ENCODE data around the gene SPDYA.

Gene SPDYA

DNA sequence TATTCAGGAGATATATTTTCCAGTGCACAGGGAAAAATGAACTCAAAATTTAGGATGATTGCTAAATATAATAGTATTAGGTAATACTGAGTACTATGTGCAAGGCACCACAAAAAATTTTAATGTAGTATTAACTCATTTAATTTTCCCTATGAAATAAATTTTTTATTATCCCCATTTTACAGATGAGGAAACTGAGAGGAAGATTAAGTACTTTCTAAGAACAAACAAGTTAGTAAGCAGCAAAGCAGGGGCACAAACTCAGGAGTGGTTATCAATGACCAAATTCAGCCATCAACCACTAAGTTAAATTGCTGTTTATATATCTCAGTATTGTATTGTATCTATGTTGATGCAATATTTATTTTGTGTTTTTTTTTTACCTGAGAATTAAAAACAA, 14.2 kb downstream of the SPDYA start:
- DNase-seq (ENCODE audit: low spot score), result no peak

GRCh38 chr2:28828382-28828781, 17.7 kb downstream of the SPDYA start:
- DNase-seq (ENCODE audit: low spot score), result no peak

DNA sequence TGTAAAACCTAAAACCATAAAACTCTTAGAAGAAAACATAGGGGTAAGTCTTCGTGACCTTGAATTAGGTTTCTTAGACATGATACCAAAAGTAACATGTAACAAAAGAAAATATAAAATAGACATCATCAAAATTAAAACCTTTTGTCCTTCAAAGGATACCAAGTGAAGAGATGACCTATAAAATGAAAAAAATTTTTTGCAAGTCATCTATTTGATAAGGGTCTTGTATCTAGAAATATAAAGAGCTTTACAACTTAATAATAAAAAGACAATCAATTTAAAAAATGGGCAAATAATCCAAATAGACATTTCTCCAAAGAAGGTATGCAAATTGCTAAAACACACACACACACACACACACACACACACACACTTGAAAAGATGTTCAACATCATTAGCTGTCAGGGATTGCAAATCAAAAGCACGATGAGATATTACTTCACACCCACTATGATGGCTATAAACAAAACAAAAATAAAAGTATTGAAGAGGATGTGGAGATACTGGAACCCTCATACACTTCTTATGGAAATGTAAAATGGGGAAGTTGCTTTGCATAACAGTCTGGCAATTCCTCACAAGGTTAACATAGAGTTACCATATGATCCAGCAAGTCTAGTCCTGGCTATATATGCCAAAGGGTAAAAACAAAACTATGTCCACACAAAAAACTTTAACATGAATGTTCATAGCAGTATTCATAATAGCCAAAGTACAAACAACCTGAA, 23.3 kb downstream of the SPDYA start:
- DNase-seq (ENCODE audit: low spot score), result no peak

GRCh38 chr2:28835781-28836180, 25.1 kb downstream of the SPDYA start:
- DNase-seq (ENCODE audit: low spot score), result no peak

- no peak for DNase-seq (ENCODE audit: low spot score)
Measured at GRCh38 chr2:28838971-28839370, 28.3 kb downstream of the SPDYA start.

DNA sequence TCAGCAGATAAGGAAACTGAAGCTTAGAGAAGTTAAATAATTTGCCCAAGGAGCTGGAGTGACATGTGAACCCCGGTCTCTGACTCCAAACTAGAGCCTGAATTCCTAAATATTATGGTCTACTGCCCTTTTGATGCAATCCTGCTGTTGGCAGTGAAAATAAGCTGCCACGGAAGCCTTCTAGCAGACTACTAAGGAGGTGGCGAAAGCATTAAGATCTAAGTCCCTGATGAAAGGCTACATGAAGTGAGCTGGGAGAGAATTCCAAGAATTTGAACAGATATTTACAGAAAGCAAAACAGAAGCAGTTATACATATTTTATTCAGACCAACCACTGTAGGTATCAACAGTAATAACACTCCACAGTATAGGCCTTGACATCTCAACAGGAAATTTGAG, 31.4 kb downstream of the SPDYA start:
- DNase-seq (ENCODE audit: low spot score), result no peak

DNA sequence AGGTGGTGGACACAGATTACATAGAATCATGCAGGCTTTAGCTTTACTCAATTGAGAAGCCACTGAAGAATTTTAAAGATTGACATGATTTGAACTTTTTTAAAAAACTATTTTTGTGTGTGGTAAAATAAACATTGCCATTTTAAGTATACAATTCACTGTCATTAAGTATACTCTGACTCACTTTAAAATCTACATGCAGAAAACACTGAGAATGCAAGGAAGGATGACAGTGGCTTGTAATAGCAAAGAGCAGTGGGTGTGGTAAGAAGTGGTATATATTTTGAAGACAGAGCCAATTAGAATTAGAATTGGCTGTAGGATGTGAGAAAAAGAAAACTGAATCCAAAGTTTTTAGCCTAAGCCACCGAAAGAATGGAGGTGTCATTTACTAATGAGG, 44.6 kb downstream of the SPDYA start:
- peak; percentile 46 for DNase-seq (ENCODE audit: low spot score)

DNA sequence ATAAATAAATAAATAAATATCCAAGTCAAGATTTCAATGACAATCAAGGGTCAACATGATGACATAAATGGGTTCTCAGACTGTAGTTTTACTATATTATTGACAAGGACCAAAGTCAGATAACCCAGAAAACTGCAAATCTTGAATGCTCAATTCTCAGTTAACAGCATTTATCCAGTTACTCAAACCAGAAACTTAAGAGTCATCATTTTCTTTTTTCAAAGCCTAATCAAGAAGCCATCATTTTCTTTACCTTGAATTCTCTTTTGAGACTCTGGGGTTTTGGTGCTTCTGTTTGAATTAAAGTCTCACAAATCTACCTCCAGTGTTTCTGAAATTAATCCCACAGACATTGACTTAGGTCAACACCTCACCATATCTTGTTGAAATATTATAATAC, 45.3 kb downstream of the SPDYA start:
- no peak for DNase-seq (ENCODE audit: low spot score)

DNA sequence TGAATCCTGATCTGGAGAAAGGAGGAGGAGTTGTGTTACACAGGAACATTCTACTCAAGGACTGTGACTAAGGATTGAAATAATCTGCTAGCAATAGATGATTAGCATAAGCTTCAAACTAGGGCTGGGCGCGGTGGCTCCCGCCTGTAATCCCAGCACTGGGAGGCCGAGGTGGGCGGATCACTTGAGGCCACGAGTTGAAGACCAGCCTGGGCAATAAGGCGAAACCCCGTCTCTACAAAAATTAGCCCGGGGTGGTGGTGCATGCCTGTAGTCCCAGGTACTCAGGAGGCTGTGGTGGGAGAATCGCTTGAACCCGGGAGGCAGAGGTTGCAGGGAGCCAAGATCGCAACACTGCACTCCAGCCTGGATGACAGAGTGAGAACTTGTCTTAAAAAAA, 58.0 kb downstream of the SPDYA start:
- no peak for DNase-seq (ENCODE audit: low spot score)

DNA sequence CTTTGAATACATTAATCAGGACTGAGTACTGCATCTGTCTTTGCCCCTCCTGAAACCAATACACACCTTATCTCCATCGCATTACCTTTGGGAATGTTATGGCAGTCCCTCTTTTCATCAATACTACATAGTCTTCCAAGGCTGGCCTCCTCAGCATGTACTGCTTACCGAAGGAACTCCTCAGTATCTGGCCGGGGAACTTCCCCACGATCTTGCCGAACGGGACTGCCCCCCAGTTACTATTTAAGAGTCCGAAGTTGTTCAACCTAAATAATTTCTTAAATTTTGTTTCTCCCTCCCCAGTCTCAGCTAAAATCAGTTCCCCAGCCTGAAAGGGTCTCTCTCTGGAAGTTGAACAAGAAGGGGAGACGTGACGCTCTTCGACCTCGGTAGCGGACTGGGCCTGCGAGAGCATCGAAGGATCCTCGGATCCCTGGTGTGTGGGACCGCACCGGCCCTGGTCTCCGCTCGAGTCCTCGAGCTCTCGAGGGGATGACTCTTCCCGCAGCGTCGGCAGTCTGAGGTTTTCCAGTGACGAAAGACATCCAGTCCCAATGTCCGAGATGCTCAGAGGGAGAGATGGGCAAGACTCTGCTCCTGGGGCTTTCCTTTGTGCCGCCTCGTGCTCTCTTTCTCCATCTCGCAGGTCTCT, 59.0 kb downstream of the SPDYA start:
- peak; percentile 43 for DNase-seq (ENCODE audit: low spot score)

GRCh38 chr2:28870146-28870891, 59.7 kb downstream of the SPDYA start, which contains the start of gene TRMT61B:
TSS of gene TRMT61B (minus strand) at chr2:28870309. CDS start at chr2:28870277, 32 bp downstream.
- DNase-seq (ENCODE audit: low spot score), result peak; percentile 96

GRCh38 chr2:28871620-28872019, 61.0 kb downstream of the SPDYA start:
- DNase-seq (ENCODE audit: low spot score), result no peak

GRCh38 chr2:28880193-28880592, 69.6 kb downstream of the SPDYA start:
- DNase-seq (ENCODE audit: low spot score), result no peak

DNA sequence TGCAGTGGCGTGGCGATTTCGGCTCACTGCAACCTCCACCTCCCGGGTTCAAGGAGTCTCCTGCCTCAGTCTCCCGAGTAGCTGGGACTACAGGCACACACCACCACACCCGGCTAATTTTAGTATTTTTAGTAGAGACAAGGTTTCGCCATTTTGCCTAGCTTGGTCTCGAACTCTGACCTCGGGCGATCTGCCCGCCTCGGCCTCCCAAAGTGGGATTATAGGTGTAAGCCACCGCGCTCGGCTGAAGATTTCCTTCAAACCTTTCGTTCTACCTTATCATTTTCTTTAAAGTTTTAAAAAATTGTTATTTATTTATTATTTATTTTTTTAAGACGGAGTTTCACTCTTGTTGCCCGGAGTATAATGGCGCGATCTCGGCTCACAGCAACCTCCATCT, 82.9 kb downstream of the SPDYA start:
- no peak for DNase-seq (ENCODE audit: low spot score)

DNA sequence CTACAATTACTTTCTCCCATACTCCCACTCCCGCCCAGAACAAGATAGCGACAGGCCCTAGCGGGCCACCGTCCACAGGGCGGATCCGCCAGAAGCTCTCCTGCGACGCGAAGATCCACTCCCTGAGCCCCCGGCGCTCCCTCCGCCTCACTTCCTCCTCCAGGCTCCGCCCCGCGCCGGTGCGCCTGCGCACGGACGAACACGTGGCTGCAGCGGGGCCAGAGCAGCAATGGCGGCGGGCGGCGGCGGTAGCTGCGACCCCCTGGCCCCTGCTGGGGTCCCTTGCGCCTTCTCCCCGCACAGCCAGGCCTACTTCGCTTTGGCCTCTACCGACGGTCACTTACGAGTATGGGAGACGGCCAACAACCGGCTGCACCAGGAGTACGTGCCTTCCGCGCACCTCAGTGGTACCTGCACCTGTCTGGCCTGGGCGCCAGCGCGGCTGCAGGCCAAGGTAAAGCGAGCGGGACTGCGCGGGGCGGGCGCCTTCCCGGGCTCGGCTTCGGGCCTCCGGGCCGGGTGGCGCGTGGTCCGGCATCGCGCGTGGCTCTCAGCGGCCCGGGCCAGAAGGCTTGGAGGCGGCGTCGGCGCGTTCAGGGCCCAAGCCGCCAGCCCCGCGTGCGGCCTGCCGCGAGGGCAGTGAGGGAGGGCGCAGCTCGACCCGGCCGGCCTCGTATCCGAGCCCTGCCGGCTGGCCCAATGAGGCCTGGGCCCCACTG, 84.0 kb downstream of the SPDYA start, which contains the start of gene WDR43:
TSS of gene WDR43 (plus strand) at position 198 of the 719 bp plus-strand sequence. CDS start at position 230, 32 bp downstream.
- peak; percentile 94 for DNase-seq (ENCODE audit: low spot score)

GRCh38 chr2:28895189-28895893, 84.7 kb downstream of the SPDYA start:
- DNase-seq (ENCODE audit: low spot score), result peak; percentile 33

GRCh38 chr2:28896906-28897305, 86.3 kb downstream of the SPDYA start:
- peak; percentile 68 for DNase-seq (ENCODE audit: low spot score)

DNA sequence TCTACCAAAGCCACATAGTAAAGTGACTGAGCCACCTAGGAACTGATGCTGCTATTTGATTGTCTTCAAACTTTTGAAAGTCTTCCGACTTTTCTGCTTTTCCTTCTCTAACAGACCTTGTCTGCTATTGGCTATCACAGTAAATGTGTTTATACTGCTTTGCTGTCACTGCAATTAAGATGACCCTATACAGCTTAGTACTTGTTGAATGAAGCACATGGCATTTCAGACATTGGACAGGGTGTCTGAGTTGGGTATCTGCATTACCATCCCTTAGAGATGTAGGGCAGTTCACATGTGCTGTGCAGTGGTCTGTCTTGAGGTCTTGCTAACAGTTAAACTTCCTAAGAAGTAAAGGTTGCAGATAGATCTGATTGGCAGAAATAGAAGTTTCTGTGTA, 87.4 kb downstream of the SPDYA start:
- DNase-seq (ENCODE audit: low spot score), result no peak

Measured in hepatic stellate cell (primary cell).